ENCODE results near the gene NPEPL1.

NPEPL1 gene

DNA sequence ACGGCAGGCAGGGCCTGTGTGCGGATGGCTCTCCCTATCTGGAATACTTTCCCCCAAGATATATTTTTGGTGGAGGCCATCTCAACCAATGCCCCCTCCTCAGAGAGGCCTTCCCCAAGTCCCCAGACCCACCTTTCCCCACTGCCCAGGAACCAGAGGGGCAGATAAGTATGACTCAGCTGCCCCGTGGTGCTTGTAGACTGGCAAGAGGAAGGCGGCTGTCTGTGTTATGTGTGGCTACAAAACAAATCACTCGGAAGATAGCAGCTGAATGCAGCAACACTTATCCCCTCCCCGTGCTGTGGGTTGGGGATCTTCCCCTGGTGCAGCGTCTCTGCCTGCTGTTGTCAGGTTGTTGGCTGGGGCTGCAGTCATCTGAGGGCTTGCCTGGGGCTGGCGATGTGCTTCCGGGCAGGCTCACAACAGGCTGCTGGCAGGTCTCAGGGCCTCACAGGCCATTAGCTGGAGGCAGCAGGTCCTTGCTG, 7.1 kb downstream of the NPEPL1 start:
- DNase-seq (ENCODE audit: low read depth in 2 of 3, low spot score in 2 of 3): no peak

DNA sequence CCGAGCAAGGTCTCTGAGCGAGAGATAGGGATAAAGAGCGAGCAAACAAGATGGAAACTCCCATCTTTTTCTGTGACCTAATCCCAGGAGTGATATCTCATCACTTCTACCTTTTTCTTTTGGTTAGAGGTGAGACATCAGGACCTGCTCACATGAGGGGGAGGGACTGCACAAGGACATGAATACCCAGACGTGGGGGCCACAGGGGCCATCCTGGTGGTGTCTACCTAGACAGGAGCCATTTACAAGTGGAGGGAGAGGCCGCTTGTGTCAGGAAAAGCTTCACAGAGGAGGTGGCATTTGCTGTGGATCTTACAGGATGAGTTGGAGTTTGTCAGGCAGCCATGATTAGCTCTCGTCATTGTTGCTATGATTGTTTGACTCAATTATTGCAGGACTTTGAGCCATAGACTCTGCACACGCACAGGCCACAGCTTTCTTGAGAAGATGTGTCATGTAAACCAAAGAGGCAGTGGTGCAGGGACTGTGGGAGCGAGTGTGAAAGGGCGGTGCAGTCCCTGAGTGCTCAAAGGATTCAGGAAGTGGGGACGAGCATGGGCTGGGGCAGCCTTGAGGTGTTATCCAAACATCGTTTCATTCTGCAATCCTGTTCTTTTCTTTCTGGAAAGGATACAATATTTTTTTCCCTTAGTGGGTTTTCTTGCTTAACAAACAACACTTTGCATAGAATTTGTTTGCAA, 7.7 kb downstream of the NPEPL1 start:
- no peak for DNase-seq (ENCODE audit: low read depth in 2 of 3, low spot score in 2 of 3)

DNA sequence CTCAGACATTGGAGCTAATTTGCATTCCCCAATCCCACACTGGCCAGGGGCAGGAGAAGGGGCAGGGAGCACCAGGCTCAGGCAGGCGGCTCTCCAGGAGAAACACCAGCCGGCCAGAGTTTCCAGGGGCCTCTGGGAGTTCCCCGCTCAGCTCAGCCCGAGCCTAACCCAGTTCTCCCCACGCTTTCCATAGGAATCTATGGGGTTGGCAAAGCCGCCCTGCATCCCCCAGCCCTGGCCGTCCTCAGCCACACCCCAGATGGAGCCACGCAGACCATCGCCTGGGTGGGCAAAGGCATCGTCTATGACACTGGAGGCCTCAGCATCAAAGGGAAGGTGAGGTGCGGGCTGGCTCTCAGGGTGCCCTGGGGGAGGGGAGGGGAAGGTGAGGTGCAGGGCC, 8.2 kb downstream of the NPEPL1 start:
- no peak for DNase-seq (ENCODE audit: low read depth in 2 of 3, low spot score in 2 of 3)

DNA sequence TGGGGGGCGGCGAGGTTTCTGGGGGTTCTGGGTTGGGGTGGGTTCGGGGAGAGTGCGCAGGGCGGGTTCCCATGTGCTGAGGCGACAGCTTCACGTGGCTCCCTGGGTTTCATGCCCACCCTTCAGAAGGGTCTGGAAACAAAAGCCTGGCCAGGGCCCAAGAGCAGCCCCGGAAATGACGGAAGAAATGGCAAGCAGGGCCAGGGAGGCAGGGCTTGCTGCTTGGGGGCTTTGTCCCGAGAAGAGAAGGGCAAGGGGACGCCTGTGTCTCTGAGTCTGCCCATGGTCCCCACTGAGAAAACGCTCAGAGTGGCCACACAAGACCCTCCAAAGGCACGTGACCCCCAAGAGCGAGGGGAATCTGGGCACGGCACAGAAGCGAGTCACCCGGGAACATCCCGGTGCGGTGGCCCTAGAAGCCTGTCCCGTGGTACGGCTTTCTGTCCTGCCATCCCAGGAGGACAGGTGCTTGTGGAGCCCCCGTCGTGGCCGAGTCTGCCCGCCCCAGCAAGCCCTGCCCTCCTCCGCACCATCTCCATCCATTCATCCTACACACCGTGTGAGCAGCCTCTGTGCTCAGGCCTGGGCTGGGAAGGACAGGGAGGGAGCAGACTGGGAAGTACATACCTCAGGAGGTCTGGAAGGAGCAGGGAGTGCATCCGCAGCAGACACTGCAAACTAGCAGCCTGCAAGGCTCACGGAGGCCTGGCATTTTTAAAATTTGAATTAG, 9.0 kb downstream of the NPEPL1 start:
- DNase-seq (ENCODE audit: low read depth in 2 of 3, low spot score in 2 of 3): no peak

DNA sequence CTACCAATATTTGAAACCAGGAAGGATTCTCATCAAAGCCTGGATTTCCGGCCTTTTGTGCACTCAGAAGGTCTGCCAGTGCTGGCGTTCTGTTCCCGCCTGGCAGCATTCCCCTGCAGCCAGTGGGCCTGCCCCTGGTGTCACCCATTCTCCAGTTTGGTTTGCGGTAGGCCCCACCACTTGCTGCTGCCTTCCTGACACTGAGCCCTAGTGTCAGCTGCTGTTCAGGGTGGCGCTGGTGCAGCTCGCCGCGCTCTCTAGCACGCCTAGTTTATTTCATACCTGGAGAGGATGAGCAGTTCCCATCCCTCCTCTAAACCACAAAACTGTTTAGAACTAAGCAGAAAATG, 9.5 kb downstream of the NPEPL1 start:
- no peak for DNase-seq (ENCODE audit: low read depth in 2 of 3, low spot score in 2 of 3)

DNA sequence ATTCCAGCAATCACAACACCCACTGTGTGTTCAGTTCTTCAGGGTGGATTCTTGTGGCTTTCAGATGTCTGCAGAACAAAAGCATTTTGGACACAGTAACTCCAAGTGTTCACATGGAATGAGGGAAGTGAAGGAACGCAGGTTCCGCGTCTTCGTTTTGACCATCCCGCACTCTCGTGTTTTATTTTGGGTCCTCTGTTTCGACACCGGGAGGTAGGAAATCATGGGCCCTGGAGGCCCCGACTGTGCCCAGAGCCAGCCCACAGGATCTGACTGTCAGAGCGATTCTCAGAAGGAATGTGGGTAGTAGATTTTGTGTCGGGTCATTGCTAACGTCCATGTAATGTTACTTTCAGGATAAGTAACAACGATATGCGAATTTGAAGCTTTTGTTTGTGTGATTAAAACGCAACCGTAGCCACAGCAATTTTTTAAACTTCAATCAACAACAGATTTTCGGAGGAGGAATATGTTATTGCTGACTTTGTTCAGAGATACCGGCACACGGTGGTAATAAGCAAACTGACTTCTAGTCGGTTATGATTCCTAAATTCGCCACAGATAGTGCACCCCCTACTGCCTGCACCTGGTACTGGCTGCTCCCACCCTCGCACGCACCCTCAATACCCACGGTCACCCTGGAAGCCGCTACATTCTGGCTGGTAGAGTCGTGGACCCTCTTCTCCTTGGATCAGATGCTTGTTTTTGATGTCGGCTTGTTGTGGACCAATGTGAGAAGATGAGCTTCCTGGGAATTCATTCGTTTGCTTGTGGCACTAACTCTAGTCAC, 10.5 kb downstream of the NPEPL1 start:
- no peak for DNase-seq (ENCODE audit: low read depth in 2 of 3, low spot score in 2 of 3)

DNA sequence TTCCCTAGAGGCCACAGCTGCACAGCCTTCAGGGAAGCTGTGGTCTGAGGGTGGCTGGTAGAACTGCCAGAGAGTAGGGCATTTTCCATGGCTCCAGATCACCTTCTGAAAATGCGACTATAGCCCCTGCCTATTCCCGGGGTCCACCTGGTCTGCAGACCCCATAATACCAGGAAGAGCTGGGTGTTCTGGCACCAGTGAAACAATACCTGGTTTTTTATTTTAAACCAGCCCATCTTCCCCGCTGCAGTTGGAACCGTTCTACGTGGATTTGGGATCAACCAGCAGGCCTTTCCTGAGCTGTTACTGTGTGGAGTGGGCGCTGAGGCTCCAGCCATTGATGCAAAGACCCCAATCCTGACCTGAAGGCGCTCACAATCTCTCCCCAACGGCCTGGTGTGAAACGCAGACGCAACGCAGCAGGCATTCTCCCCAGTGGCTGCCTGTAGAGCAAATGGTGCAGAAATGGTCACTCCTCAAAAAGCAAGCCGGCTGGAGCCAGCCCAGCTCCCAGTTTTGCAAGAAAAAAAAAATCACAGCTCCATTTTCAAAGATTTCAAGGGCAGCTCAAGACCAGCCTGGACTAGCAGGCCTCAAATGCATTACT, 11.3 kb downstream of the NPEPL1 start:
- DNase-seq (ENCODE audit: low read depth in 2 of 3, low spot score in 2 of 3): no peak

DNA sequence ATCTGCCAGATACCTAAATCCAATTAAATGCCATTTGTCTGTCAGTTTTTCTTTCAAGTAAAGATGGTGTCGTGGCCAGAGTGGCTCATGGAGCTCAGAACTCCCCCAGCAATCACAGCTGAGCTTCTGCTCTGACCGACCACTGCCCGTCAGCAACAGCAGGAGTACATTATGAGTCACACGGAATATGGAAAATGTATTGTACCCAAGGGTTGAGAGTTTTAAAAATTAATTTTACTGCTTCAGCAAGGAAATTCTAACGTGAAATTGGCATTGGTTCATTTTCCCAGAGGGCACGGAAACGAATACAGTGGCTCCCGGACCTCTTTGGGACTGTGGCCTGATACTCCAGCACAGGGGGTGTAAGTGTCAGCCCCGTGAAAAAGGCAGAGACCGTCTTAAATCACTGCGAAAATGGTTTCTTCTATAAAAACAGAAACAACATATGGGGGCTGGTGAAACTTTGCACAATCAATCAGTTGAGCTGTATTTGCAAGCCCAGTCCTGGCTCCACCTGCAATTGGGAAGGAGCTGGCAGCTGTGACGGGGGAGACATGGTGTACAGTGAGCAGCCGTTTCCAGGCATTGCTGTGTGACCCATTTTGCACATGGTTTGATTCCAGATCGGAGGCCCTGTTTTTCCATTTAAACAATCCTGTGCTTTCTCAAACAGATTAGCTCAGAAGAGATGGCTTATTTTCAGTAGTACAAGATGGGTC, 12.8 kb downstream of the NPEPL1 start:
- no peak for DNase-seq (ENCODE audit: low read depth in 2 of 3, low spot score in 2 of 3)

DNA sequence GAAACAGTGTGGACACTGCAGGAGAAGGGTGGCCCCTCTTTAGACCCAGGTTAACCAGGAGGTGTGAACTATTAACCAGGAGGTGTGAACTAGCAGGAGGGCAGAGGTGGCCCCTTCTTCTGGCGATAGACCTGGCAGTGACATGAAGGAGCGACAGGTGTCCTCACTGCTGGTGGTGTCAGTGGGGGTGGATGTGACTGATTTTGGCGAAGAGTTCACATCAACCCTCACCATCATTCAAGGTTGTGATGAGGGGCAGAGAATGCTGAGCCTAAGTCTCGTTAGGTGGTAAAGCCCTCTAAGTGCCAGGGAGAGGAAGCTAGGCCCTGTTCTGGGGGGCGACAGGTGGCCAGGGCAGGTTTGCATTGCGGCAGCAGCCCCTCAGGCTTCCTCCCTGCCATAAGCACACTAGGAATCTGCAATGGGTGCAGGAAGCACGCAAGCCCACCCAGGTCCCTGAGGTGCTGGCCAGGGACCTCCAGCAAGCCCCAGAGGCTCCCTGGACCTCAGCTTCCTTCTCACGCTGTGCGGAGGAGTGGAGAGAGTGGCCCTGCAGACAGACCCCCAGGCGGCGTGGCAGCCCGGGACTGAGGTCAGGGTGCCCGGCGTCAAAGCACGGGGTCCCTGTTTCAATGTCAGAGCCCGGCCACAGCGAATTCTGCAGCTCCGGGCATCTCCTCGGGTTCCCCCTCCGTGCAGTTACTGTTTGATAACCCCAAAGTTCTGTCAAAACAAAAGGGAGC, 13.7 kb downstream of the NPEPL1 start:
- no peak for DNase-seq (ENCODE audit: low read depth in 2 of 3, low spot score in 2 of 3)

DNA sequence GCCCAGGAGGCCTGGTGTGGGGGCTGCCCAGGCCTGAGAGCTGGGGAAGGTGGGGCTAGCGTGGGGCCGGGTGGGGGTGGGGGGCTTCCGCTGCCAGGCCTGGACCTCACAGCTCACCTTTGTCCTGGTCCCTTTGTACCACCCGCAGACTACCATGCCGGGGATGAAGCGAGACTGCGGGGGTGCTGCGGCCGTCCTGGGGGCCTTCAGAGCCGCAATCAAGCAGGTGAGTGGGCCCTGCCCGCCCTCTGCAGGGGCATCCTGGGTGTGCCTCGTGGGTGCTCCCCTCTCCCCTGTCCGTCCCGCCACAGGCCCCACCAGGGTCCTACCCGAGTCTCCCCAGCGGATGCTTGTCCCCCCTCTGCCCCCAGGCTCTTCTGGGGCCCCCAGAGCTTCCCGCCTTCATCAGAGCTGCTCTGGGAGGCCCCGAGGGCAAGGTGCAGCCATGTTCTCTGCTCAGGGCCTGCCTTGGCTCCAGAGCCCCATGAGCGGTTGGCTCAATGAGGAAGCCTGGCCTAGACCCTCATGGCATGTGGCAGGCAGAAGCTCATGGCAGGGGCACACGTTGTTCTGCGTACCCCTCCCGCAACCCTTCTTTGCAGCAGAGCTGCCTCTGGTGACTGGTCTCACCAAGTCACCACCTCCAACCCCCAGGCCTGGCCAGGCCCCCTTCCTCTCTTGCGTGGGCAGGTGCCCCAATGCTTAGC, 14.5 kb downstream of the NPEPL1 start:
- DNase-seq (ENCODE audit: low read depth in 2 of 3, low spot score in 2 of 3): no peak

DNA sequence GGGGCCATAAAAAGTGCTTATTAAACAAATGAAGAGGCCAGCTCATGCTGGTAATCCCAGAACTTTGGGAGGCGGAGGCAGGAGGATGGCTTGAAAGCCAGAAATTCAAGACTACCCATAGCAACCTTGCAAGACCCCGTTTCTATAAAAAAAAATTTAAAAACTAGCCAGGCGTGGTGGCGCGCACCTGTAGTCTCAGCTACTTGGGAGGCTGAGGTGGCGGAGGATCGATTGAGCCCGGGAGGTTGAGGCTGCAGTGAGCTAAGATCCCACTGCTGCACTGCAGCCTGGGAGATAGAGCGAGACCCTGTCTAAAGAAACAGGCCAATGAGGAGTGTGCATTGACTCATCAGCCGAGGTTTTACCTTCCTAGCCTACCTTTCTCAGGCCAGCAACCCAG, 15.2 kb downstream of the NPEPL1 start:
- DNase-seq (ENCODE audit: low read depth in 2 of 3, low spot score in 2 of 3): no peak

DNA sequence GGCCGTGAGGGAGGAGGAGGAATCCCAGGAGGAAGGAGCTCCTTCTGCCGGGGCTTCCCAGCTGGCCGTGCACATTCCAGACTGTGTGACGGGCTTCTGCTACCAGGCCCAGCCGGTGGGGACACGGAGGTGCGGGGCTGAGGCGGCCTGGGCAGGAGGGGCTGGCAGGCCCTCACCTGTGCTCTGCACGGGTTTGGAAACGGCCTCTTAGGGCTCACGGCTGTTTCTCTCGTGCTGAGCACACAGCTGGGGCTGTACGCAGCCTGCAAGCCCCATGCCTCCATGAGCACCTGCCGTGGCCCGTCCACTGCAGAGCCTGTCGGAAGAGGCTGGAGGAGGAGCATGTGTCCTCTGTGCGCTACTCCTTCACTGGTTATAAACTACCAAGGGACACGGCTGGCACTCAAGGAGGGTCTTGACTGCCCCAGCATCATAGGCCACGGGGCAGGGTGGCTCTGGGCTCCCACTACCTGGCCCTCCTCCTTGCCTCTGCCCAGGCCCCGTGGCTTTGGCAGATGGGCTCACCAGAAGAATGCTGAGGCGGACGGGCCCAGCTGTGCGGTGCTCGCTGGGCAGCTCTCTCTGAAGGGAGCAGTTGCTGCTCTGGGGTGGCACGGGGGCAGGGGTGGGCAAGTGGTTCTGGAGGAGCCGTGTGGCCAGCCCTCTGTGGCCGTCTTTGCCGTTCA, 15.8 kb downstream of the NPEPL1 start:
- no peak for DNase-seq (ENCODE audit: low read depth in 2 of 3, low spot score in 2 of 3)

DNA sequence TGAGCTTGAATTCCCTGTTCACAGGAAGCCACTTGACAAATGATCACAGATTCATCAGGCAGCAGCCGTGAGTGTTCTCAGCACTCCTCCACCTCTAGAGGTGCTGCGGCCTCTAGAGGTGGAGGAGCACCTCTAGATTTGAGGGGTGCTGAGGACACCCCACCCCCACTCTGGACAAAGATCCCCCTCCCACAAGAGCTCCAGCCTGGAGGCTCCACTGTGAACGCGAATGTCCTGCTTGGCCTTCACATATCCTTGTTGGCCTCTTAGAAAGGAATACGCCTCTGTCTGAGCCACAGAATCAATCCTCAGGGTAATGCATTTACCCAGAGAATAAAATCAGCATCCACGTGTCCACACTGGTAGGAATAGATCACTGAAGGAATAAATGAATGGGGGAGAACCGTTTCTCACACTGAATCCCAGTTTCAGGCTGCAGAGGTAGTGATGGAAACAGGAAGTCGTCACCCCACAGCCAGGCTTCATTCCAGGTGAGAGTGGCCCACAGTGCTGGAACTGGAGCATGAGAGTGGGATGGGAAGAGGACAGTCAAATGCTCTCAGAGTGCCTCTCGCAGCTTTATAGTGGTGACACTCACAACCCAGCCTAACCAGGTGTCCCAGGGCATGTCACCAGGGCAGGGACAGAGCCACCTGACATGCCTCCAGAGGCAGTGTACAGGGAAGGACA, 16.6 kb downstream of the NPEPL1 start:
- DNase-seq (ENCODE audit: low read depth in 2 of 3, low spot score in 2 of 3): no peak

DNA sequence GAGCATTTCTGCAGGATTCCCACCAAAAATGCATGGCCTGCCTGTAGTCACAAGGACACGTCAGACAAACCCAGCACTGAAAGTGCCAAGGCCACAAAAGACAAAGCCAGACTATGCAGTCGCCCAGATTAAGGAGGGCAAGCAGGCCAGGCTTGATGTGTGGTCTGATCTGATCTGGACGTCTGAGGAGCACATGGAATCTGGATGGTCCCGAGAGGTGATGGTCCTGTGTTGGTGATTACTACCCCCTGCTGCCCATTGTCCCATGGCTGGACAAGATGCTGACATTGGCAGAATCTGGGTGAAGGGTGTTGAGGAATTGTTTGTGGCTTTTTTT, 17.1 kb downstream of the NPEPL1 start:
- no peak for DNase-seq (ENCODE audit: low read depth in 2 of 3, low spot score in 2 of 3)

DNA sequence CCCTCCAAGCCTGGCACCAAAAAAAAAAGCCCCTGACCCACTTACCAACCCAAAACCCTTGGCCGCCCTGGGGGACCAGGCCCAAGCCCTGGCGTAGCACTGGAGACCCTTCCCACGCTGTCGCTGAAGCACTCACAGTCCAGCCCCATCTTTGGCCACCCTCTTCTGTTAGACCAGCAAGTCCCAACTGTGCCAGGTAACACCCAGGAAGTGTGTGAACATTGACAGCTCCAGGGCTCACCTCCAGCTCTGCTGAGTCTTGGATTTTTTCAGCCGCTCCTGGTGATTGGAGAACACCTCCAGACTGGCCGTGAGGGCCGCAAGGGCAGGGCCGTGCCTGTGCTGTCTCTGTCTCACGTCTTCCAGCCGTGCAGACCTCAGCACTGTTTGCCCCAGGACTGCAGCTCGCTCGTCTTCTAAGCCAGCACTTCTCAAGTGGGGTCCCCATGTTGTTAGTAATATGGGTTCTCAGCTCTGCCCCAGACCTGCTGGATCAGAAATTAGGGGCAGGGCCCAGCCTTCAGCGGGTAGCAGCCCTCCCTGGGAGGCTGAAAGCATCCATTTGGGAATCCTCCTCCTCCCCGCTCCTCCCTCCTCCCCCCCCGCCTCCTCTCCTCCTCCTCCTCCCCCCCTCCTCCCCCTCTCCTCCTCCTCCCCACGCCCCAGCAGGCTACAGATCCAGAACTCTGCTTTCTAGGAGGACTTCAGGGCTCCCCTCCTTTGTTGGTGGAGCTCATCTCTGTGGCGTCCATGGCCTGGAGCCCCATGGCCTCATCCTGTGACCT, 18.1 kb downstream of the NPEPL1 start:
- DNase-seq (ENCODE audit: low read depth in 2 of 3, low spot score in 2 of 3): no peak

DNA sequence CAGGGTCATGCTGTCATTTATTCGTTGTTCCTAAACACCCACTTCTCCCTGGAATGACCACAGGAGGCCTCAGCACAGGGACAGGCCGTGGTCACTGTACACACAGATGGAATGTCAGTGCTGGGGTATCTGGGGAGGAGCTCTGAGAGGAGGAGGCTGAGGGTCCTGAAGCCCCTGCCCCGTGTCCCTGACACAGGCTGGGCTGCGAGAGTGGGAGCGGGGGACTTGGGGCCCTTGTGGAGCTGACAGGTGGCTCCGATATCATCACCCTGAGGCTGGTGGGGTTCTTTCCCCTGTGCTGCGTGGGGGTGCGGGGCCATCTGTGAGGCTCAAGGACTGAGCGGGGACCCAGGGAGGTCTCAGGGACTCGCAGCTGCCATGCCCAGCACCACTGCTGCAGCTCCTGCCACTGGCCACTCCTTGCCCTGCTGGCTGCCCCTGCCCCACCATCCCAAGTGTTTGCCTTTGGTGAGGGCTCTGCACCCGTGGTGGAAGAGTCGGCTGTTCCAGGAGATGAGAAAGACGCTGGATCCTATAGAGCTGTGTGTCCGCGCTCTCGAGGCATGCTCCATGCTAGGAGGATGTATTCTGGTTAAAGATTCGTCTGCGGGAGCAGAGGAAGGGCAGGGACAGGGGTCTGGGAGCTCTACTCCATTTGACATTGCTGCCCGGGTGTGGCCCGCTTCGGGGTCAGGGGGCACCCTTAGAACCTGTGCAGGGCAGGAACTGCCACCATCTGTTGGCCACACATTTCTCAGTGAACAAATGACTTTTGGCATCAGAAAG, 18.9 kb downstream of the NPEPL1 start:
- no peak for DNase-seq (ENCODE audit: low read depth in 2 of 3, low spot score in 2 of 3)

DNA sequence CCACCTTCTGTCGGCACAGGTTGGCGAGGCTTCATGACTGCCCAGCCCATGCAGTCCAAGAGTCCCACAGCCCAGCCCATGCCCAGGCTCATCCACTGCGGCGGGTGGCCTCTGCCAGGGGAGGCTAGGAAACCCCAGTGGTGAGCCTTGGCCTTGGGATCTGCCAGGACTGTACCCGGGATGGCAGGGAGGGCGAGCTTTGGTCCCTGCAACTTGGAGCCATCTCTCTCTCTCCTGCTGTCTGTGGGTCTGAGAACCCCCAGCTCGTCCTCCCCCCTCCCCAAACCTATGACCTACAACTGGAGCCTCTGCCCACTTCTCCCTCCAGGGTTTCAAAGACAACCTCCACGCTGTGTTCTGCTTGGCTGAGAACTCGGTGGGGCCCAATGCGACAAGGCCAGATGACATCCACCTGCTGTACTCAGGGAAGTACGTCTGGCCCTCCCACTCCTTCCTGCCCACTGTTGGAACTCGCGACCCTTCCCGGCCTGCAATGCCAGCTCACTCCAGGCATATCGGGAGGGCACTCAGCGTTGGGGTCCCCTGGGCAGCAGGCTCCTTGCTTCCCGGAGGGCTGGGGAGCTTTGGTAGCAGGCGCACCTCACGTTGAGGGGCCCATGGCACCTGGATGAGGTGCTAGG, 19.7 kb downstream of the NPEPL1 start:
- no peak for DNase-seq (ENCODE audit: low read depth in 2 of 3, low spot score in 2 of 3)

Measured in activated CD8-positive, alpha-beta memory T cell treated with anti-CD3 and anti-CD28 coated beads for 48 hours (primary cell).